C4-2B (cell line): ENCODE measurements around the gene GPC2.
"Not testable (repeated sequence)": the region's sequence is repeated elsewhere in the genome, so short reads cannot be mapped to it uniquely, and the experiment has no call there.

Experiments used
- H3K27ac ChIP-seq: fragments of 450-650 bp; 2 replicates; pipeline ENCODE4 v1.5.1; 2017
- CTCF ChIP-seq: fragments of 450-650 bp; conservative IDR thresholded peaks from 2 replicates; pipeline ENCODE4 v1.5.1; 2017; ENCODE audit warnings: mild to moderate bottlenecking
- ZFX ChIP-seq: fragments of 450-650 bp; IDR thresholded peaks from 2 replicates; pipeline ENCODE4 v1.6.1; 2017

Gene GPC2

GRCh38 chr7:100142461-100142860, 34.7 kb downstream of the GPC2 start:
- H3K27ac ChIP-seq, result no peak overlapping the region

GRCh38 chr7:100141555-100141949, 35.6 kb downstream of the GPC2 start:
- TF ChIP-seq CTCF (no peak), ZFX (no peak)

More at GRCh38 chr7:100142461-100142860, 34.7 kb downstream of the GPC2 start:
- TF ChIP-seq ZFX, result no peak
- no peak for TF ChIP-seq CTCF

GRCh38 chr7:100137851-100138760, 39.1 kb downstream of the GPC2 start:
- no peak overlapping the region for H3K27ac ChIP-seq
- TF ChIP-seq ZFX (no peak), CTCF (no peak)

More at GRCh38 chr7:100141555-100141949, 35.6 kb downstream of the GPC2 start:
- peak overlapping the region; percentile 16; the same call in 1 of the 2 replicates for H3K27ac ChIP-seq

- peak; percentile 94 for TF ChIP-seq CTCF
- no peak for TF ChIP-seq ZFX
- no peak overlapping the region for H3K27ac ChIP-seq
Measured at GRCh38 chr7:100132697-100133151, 44.5 kb downstream of the GPC2 start.

GRCh38 chr7:100132126-100132525, 45.1 kb downstream of the GPC2 start:
- TF ChIP-seq ZFX (no peak), CTCF (no peak)
- no peak overlapping the region for H3K27ac ChIP-seq

- no peak overlapping the region for H3K27ac ChIP-seq
- TF ChIP-seq CTCF, result peak; percentile 98
- TF ChIP-seq ZFX, result no peak
Measured at GRCh38 chr7:100130608-100131453, 46.4 kb downstream of the GPC2 start.

GRCh38 chr7:100130220-100130607, 47.0 kb downstream of the GPC2 start:
- H3K27ac ChIP-seq, result not testable (repeated sequence)
